Stimulated activated naive CD4-positive, alpha-beta T cell treated with Interleukin-2 at 50 U/mL for 16 hours (primary cell): ENCODE data around the gene HELZ2.

Experiments
- DNase-seq: peaks from one replicate; lab custom pipeline; 2025; lab: John Stamatoyannopoulos, UW

Gene HELZ2

DNA sequence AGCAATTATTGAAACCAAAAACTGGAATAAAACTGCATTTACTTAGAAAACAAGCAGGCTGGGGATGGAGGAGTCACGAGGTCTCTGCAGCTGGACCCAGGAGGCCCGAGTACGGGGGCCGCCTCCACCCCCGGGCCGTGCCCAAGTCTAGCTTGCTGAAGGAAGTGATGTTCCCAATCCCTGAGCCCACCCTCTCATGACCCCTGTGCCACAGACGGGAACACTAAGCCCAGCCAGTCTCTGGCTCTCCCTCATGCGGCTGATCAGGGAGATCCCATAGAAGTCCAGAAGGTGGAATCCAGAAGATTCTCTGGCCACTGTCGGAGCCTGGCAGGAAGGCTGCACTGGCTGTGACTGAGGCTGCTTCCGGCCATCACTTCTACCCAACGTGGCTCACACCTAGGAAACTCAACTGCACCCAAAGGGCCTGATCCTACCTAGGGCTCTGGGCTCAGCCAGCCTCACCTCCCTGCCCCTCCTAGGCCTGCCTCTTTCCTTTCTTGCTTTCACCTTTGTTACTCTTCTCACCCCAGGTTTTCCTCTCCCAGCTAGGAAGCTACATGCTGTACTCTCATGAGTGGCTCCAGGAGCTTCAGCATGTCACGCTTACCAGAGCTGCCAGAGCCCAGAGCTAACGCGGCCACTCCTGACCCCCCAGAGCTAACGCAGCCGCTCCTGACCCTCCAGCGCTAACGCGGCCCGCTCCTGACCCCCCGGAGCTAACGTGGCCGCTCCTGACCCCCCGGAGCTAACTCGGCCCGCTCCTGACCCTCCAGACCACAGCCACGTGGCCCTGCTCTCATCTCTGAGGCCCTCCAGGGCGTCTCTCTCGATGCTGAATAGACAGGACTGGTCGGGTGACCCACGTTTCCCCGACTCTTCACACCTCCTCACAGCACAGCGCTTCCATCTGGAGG, 24.7 kb upstream of the HELZ2 start:
- no peak for DNase-seq

GRCh38 chr20:63597651-63598478, 23.8 kb upstream of the HELZ2 start:
- DNase-seq = no peak

DNA sequence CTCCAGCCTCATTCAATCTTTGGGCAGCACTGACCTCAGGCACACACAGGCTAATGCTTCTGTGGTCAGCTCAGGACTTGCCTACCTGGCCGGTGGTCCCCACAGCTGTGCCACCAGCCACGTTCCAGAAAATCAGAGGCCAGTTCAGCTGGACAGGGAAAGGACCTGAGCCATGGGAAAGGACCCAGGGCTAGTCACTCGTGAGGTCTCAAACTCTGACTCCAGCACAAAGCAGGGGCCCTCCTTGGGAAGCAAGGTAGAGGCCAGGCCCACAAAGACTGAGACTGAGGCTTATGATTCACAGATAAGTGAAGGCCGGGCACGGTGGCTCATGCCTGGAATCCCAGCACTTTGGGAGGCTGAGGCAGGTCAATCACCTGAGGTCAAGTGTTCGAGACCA, 22.4 kb upstream of the HELZ2 start:
- DNase-seq = no peak

- no peak for DNase-seq
Observed at GRCh38 chr20:63595416-63596127, 21.5 kb upstream of the HELZ2 start.

DNA sequence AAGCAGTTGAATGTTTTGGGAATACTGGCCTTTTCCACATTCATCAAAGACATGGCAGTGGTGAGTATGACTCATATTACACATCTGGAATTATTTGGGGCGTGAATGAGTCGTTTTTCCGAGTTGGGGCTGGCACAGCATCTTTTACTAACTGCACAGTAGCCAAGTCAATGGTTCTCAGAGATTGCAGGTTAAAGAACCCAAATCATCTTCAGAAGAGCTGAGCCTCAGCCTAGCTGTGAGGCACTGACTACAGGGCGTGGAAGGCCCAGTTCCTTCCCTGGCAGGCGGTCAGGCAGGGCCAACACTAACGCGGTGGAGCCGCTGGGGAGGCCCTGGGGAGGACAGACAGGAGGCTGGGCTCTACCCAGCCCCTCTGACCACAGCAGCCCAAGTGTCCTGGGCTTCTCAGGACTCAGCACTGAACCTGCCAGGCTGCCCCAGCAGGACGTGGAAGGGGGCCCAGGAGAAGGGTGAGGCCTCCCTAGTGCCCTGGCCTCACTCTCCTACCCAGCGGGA, 20.1 kb upstream of the HELZ2 start:
- no peak for DNase-seq

DNA sequence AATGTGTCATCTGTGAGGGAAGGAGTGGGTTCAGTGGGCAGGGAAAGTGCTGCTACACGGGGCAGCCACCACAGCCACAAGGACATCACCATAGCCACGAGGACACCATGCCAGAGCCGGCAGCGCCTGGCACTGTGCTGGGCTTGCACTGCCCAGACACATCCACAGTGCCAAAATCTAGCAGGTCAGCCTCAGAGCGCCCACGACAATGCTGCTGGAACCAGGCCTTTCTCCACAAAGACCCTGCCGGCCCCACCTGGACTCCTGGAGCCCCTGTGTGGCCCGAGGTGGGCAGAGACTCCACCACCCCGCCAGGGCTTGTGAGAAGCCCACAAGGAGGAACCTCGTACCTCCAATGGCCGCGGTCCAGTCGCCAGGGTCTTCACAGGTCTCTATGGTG, 18.6 kb upstream of the HELZ2 start:
- no peak for DNase-seq

DNA sequence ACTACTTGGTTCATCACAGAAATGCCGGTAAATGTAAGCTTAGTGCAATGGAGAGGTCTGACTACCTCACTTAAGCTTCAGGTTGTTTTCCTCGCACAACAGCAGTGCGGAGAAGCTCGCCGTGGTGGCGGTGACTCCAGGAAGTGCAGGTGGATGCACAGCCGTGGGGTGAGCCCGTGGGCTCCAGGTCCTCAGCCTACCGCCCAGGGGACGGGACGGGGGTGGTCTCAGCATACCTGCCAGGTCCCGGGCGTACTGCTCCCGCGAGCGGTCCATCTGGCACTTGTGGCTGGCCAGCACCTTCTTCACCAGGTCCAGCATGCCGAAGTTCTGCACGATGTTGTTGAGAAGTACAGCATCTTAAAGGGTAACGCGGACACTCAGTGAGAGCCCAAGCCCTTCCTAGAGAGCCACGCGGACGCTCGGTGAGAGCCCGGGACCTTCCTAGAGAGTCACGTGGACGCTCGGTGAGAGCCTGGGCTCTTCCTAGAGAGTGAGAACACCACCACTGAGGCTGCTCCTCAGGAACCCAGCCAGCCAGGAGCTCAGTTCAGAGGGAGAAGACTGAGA, 17.8 kb upstream of the HELZ2 start:
- no peak for DNase-seq

DNA sequence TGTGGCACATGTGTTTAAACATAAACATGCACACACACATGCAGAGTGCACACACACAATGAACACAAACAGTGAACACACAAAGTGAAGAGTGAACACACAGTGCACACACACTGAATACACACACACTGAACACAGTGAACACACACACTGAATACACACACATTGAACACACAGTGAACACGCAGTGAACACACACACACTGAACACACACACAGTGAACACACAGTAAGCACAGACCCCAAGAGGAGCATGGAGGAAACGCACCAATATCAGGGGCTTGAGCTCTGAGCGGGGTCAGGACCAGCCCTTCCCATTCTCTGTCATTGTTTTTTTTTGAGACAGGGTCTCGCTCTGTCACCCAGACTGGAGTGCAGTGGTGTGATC, 17.1 kb upstream of the HELZ2 start:
- no peak for DNase-seq

GRCh38 chr20:63590218-63591146, 16.4 kb upstream of the HELZ2 start:
- DNase-seq = no peak

- DNase-seq = no peak
Observed at GRCh38 chr20:63589261-63590217, 15.5 kb upstream of the HELZ2 start.

DNA sequence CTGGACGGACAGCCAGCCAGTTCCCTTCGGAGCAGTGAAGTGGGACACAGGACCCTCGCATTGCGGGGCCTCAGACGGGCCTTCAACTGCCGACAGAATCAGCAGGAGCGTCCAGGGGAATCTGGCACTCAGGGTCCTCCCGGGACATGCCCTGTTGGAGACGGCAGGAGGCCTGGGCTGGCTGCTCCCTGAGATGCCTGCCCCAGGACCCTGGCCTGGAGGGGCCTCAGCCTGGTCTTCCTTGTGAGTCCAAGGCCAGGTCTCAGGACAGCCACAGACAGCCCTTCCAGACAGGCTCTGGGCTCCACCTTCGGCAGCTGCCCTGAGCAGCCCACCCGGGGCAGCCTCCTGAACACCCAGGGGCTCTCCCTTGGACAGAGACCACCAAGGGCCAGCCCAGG, 14.6 kb upstream of the HELZ2 start:
- DNase-seq = no peak

DNA sequence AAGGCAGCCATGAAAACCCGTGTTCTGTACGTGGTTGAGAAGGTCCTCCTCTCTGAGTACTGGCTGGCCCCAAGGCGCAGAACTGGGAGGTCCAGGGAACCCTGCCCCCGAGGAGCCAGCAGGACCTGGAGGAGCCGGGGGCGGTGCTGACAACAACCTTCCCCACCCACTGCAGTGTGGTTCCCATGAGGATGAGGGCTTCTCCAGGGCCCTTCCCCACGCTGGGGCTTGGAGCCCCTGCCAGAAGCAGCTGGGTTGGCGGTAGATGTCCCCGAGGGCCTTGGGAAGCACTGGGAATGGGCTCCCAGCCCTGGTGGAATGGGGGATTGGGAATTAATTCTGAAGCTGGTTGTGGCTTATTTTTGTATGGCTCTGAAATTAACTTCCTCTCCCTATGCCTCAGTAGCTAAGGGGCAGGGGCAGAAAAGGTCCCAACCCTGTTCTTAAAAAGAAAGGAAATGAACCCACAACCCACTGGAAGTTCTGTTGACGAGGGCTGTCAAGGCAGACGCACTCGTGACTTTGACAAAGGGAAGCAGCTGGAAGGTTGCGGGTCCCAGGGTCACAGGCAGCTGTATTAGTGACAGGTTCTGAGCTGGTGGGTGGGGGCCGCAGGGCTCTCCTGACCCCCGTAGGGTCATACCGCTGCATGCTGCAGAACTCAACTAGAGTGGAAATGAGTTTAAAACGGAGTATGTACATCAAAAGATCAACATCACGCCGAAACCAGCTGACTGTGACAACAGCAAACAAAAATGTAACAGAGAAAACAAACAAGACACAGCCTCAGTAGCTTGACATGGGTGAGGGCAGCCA, 13.9 kb upstream of the HELZ2 start:
- no peak for DNase-seq

- DNase-seq = no peak
Observed at GRCh38 chr20:63587256-63587655, 13.2 kb upstream of the HELZ2 start.

DNA sequence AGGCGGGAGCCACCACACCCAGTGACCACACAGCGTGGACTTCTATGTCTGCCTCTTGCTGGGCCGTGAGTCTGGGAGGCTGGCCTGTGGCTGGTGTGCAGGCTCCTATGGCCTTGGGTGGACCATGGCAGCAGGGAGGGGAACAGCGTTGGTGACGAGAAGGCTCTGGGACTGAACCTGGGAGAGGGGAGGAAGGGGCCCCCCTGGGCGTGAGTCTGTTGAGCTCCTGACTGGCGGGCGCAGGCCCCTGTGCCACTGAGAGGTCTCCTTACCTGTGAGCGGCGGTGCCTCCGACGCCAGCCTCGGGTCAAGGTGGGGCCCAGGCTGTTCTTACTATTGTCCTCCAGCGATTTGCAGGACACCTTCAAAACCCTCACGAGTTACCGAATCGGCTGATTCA, 12.8 kb upstream of the HELZ2 start:
- no peak for DNase-seq

DNA sequence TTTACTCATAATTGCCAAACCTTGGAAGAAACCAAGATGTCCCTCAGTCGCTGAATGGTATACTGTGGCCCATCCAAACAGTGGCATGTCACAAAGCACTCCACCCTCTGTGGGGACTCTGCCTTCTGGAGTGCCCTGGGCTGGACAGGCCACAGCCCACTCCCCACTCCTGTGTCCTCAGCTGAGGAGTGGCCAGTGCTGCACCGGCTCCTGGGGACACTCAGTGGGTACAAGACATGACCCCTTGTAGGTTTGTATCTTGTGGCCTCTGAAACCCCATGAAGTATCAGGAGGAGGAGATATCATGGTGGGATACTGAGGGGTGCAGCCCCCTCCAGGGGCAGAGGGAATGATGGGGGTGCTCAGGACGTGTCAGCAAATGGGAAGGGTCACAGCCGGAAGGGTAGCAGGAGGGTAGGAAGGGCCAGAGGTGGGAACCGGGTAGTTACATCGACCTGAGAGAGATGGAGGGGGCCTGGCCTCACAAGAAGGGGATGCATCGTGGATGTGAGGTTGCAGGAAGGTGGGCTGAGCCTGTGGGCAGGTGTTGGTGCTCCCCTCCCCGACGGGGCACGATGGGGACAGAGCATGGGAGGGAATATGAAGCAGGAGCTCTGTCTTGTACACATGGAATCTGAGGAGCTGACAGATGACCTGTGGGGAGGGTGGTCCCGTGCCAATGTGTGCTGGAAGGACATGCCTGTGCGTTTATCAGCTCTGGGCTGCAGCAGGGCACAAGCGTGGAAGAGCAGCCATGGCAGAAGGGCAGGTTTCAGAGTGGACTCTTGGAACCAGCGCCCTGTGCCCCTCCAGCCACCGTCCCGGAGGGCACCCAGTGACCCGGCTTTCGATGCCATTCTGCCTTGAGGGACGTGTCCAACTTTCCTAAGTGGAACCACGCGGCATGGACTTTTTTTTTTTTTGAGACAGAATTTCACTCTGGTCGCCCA, 11.9 kb upstream of the HELZ2 start:
- no peak for DNase-seq

DNA sequence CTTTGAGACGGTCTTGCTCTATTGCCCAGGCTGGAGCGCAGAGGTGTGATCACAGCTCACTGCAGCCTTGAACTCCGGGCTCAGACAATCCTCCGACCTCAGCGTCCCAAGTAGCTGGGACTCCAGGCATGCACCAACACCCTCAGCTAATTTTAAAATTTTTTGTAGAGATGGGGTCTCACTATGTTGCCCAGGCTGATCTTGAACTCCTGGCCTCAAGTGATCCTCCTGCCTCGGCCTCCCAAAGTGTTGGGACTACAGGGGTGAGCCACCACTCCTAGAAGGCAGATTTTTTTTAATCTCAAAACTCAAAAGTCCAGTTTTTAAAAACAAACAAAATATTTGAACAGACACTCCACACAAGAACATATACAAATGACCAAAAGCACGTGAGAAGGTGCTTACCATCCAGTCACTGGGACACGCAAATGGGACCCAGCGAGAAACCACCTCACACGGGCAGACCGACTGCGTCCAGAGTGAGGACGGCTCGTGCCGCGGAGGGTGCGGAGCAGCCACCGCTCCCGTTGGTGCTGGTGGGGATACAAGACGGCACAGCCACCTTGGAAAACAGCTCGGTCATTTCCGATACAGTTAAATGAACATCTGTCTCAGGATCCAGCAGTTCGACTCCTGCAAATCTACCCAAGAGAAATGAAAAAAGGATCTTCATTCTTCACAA, 8.5 kb upstream of the HELZ2 start:
- no peak for DNase-seq
